GM18861 (cell line): ENCODE measurements around the gene KCNN3.
"Not testable (repeated sequence)": the region's sequence is repeated elsewhere in the genome, so short reads cannot be mapped to it uniquely, and the experiment has no call there.

Experiments
- ATAC-seq: cut with Tn5 transposase; IDR thresholded peaks from one replicate; pipeline ENCODE4 v1.9.1; 2021; ENCODE audit not compliant: unreplicated experiment

KCNN3 gene

DNA sequence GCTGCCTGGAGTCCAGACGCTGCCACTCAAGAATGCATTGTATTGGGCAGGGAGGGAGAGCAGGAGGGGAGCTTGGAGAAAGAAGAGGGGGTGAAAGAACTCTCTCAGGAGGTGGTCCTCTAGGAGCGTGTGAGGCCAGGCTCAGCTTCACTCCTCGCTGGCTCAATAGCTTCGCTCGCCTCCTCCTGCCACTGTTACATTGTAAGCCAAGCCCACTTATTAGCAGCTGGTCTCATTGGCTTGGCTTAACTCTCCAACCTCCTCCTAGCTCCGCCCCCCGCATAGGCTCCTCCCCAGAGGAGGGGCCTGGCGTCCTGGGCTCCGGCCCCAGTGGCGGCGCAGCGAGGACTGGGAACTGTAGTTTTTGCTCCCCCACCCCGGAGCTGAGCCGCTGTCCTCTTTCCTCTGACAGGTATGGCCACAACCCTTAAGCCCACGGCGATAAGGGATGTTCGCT lies at the start of gene KCNN3:
KCNN3 (minus strand) TSS at position 167 of the 457 bp plus-strand sequence. CDS start 317 bp downstream, outside the sequence.
- peak; percentile 70 for ATAC-seq

DNA sequence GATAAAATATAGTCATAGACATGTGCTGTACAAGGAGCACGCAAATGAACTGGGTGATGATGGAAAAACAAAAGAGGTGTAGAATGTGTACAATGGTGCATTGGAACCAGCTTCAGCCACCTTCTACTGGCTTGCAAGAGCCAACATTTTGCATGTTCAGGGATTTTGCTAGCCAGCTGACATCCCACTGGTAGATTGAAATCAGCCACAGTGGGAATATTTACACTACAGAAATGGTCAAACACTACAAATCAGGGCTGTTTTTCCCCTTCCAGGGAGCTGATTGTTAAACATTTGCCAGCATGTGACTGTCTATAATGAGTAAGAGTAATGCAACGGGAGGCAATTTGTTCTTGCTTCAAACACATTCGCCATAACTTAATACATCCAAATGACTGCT lies 43.2 kb upstream of the KCNN3 start:
- ATAC-seq, result no peak

DNA sequence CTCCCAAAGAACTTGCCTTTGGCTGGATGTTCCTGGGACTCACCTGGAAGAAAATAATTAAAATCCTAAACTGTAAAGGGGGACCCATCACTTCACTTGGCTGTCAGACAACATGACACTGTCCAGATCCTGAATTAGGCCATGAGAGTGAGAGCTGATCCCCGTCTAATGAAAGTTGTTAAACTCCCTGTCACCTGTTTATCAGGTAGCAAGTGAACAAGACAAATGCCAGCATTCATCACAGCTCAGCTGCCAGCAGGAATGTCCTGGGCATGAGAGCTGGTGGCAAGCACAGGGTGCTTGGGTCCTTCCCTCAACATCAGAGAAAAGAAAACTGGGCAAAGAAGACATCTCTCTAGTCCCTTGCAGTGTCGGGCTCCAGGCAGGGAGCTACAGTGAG lies 42.7 kb upstream of the KCNN3 start:
- ATAC-seq, result no peak

DNA sequence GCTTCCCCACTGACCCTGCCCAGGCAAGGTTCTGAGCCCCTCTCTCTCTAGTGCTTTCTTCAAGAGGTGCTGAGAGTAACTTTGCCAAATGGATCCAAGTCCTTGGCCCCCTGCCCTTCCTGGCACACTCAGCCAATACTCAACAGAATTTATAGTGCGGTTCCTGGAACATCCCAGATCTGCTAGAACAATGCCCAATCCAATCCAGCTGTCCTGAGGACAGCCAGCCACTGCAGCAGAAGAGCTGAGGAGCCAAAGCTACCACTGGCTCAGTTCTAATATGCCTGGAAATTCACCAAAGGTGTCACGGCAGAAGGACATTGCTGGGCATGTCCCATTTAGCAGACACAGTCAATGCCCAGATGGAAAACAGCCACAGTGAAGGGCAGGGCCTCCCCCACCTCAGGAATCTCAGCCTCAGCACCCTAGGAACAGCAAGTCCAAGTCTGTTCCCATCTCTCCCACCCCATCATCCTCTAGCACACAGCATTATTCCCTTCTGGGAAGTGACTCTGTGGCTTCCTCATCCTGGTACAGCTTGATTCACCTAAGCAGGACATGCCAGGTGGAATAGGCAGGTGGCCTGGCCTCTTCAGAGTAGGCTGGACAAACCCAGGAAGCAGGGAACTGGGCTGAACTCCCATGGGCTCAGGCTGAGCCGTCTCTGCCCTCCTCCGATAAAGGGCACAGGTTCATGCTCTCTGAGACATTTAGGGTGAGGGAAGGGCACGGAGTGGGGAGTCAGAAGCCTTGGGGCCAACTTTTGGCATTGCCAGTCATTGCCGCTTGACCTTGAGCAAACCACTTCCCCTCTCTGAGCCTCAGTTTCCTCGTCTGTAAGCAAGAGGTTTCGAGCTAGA lies 41.8 kb upstream of the KCNN3 start:
- ATAC-seq, result no peak

DNA sequence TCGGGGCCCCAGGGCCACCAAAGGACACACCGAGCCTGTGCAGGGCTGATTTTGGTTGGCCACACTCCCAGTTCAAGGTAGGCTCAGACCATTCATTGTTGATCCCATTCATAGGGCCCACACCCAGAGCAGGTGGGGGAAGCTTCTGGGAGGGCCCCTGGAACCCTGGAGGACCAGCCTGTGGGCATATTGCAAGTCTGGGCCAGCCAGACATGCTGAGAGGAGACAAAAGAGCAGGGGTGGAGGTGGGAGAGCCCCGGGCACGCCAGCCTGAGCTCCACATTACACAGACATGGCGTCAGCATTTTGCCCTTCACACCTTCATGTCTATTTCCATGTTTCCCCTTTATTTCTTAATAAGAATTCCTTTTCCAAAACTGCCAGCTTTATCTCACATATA lies 40.8 kb upstream of the KCNN3 start:
- no peak for ATAC-seq

DNA sequence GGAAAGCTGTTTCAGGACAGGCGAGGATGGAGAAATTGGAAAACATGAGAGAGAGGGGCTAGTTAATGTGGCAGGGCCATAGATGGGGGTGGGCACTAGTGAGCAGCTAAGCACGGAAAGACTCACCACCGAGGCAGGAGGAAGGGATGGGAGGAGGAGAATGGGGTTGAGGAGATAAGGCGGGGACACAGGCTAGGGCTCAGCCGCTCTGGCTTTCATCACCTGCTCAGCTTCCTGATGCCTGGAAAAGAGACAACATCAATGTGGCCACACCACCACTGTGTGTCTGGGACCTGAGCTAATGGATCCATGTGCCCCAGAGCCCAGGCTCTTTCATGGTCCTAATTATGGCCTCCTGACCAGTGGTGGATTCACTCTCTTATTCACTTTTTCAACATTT lies 38.9 kb upstream of the KCNN3 start:
- no peak for ATAC-seq

DNA sequence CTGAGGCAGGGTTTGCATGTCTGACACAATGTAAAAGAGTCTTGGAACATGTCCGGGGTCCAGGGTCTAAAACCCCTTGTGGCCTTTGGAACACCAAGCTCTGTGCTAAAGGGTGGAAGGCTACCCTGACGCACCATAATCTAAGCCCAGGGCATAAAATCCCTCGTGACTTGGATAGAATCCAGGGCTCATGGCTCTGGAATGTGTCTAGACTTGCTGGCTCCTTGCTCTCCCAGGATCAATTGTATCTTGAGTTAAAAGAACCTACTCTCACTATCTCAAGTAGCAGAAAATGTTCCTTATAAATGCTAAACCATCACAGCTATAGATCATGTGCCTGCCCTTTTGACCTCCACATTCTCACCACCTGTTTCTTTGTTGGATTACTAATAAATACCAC lies 38.0 kb upstream of the KCNN3 start:
- not testable (repeated sequence) for ATAC-seq

DNA sequence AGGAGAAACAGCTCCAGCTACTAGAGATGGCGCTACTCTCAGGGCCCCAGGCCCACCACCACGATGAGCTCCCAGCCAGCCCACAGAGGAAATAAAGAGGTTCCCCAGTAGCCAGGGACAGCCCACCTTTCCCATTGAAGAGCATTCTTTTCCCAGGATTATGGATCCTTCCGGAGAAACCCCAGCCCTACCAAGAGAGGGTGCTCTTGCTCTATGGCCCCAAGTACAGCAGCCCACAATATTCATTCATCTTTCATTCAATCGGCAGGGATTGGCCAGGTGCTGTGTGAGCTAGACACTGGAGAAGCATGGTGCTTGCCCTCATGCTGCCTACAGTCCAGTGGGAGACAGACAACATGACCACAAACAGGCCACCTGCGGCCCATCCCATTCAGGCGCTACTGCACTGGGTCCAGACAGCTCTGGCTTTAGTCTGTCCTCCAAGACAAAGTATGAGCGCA lies 36.6 kb upstream of the KCNN3 start:
- no peak for ATAC-seq

DNA sequence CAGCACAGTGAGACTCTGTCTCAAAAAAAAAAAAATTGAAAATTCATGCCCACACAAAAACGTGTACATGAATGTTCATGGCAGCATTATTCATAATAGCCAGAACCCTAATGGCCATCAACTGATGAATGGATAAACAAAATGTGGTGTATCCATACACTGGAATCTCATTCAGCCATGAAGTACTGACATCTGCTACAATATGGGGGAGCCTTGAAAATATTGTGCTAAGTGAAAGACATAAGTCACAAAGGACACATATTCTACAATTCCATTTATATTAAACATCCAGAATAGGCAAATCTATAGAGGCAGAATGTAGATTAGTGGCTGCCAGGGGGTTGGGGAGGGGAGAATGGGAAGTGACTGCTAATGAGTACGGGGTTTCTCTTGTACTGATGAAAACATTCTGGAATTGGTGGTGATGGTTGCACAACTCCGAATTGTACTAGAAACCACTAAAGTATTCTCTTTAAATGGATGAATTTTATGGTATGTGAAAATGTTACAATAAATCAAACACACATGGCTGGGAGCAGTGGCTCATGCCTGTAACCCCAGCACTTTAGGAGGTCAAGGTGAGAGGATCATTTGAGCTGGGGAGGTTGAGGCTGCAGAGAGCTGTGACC lies 33.0 kb upstream of the KCNN3 start:
- no peak for ATAC-seq

DNA sequence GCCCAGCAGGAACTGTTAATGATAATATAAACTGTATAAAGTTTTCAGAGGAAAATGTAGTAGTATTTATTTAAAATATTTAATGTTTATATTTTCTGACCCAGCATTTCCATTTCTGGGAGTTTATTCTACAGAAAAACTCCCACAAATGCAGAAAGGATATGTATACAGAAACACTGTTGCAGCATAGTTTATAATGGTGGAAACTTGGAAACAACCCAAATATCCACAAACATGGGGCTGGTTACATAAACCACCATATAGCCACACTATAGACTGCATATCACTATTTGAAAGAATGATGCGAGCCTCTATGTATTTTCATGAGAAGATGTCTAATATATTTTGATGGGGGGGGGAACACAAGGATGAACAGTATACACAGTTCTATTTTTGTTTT lies 31.5 kb upstream of the KCNN3 start:
- ATAC-seq, result no peak

DNA sequence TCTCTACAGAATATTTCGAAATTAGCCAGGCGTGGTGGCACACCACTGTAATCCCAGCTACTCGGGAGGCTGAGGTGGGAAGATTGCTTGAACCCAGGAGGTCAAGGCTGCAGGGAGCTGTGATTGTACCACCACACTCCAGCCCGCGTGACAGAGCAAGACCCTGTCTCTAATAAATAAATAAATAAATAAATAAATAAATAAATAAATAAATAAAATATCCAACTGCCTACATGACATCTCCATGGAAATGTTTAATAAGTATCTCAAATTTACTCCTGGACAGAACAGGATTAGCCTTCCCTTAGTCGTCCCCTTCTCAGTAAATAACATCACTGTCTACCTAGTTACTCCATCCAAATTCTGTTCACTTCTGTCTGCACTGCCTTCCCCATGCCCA lies 29.0 kb upstream of the KCNN3 start:
- ATAC-seq, result no peak

DNA sequence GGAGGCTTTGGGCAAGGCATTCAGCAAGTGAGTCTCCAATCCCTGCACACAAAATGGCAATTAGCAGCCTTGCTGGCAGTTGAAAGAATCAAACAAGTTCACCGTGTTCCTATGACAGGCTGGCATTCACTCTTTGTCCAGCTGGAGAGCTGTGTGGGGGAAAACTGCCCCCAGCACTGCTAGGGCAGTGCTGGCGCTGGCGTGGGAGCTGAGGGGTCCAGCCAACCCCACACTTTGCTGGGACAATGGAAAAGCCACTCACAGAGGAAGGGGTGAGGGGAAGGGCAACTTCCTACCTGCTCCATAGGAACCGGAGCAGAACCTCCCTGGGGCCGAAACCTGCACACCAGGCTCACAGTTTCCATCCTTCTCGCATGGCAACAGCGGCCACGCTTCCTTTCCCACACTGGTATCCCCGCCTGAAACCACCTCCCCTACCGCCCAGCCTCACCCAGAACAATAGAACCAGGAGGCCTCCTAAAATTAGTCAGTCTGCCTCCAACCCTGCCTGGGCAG lies 26.7 kb upstream of the KCNN3 start:
- ATAC-seq, result no peak

DNA sequence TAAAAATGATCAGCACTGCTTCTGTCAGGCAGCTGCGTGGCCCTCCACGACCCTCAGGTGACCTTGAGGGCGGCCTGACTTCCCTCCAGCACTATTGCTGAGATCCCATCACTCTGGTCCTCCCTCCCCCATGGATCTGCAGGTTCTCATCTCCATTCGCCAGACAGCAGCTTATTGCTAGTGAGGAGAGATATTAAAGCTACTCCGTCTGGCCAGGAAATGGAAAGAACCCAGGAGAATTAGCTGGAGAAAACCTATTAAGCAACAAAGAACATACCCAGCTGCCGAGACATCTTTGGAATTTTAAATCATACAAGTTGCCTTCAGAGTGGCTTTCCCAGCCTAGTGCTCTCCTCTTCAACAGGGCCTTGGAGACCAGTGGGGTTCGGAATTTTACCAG lies 25.7 kb upstream of the KCNN3 start:
- ATAC-seq, result no peak

DNA sequence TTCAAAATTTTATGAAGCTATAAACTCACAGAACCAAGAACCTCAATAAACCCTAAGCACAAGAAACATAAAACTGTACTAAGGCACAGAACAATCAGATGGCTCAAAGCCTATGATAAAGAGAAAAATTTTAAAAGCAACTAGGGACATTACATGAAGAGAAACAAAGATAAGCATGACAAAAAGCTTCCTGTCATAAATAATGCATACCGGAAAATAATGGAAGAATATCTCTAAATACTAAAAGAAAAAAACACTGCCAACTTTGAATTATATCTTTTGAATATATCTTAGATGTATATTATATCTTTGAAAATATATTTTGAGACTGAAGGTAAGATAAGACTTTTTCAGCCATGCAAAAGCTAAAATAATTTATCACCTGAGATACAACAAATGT lies 21.4 kb upstream of the KCNN3 start:
- ATAC-seq, result no peak

DNA sequence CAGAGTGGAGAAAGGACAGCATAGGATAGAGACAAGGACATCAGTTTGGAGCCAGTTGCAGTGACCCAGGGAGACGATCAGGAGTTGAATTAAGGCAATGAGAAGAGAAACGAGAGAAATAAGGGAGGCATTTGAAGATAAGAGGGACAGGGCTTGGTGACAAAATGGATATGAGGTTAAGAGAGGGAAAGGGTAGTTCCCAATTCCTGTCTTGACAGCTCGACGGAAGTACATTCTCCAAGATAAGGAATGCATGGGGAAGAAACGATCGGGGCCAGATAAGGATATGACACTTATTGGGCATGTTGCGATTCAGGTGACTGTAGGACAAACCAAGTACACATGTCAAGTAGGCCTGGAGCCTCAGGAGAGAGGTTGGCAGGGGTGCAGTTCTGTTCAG lies 18.7 kb upstream of the KCNN3 start:
- no peak for ATAC-seq

DNA sequence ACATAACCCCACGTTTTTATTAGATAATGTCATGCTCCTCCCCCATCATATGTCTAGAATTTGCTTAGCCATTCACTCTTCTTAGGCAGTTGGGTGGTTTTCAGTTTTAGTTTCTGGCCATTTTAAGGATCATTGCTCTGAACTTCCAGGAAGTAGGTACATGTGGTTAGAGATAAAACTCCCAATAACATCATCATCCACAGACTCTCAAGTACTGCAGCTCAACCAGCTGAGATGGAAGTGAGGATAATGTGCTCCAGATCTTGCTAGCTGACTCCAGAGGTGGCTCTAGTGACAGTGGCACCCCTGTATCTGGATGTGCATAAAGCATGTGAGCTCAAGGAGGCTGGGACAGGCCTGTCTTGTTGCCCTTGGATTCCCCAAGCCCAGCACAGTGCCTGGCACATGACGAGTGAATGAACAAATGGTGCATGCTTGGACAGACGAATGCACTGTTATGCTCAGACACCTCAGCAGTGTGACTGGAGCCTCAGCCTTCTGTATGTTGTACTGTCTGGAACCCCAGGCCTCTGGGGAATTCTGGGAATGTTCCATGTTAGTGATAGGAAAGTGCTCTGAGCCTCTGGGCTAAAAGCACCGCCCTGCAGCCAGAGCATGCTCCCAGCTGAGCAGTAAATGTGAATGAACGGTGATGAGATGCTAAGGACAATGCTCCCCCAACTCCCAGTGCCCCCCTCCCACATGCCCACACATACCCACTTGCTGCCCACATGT lies 16.4 kb upstream of the KCNN3 start:
- ATAC-seq, result no peak

DNA sequence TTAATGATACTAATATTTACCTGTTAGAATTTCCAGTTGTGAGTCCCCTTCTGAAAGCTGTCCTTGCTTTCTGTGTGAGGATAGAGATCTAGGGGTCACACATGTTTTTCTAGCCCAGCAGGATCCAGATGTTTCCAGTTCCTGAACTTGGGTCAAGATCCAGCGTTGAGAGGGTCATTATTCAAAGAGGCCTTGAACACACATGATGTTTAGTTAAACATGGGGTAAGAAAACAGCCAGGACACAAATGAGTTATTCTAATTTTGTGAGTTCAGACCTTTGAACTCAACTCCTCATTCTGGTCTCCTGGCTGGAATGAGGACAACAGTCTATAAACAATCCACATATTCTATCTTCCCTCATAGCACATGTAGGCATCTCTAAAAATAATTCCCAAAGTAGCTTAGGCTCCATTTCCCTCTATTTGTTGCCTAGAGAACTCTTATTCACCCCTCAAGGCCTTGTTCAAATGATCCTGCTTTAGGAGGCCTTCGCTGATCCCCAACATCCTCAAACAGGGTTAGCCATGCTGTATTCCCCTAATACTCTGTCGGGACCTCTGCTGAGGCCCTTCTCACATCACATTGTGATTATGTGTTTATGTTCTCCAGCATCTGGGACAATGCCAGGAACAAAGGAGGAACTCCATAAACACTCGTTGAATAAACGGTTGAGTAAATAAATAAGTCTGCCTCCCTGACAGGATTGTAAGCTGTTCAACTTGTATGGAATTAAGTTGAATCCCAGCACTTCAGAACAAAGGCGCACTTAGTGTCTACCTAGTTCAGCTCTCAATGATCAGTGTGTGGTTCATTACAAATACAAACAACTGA lies 15.0 kb upstream of the KCNN3 start:
- ATAC-seq, result no peak

DNA sequence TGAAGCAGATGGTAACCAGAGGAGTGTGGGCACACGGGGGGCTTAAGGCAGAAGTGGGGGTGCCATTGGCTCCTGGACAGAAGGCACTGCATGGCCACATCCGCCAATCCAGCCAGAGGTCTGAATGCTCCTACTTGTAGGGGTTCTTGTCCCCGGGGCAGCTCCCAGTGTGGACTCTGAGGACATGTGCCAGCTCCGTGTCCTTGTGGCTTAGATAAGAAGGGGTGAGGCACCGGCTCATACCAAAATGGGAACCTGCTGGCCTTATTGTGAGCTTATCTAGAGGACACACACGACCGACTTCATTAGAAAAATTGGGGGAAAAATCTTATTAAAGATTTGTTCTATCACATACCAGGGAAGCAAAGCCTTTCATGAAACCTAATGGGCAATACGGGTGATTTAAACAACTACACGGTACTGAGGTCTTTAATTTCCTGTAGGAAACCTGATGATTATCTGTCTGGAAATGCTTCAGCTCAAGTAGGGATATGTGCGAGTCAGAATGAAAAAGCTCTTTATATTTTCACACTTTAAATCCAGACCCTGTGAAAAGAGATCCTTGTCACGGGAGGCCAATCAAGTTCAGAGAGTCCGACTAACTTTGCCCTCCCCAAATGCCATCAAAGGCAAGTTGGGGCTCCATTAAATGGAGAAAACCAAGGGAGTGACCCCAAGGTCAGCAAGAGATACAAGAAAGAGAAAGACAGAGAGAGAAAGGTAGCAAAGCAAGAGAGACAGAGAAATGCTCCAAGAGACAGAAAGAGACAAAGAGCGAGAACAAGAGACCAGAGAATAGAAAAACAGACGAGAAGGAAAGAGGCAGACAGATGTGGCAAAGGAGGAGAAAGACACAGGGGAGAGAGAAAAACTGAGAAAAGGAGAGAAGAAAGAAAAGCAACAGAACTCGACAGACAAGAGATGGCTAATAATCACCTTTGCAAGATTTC lies 14.1 kb upstream of the KCNN3 start:
- ATAC-seq, result no peak

DNA sequence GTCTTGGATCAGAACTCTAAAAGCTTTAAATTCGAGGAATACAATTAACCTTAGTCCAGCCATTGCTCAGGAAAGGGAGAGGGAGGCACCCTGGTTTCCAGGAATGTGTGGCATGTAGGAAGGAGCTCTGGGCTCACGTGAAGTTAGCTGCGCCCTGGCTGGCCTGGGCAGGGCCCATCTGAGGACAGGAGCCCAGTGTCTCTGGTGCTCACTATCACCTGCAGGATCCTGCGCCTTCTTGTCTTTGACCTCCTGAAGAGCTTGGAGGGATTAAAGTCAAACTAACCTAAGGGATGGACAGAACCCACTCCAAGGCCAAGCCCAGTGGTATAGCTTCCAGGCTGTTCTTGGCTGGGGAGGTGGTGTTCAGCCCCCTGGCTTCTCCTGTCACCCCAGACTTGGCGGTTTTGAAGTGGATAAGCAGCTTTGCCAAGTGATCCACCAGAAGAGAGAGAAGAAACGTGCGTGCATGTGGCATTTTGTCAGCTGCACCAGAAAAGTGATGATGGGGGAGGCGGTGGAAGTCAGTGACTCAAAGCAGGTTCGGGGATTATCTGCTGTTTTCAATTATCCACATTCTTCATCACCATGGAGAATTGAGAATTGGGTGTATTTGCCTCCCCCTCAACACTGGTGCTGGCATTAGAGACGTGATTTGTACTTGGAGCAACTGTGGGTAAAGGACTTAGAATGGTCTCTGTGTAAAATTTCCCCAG lies 11.9 kb upstream of the KCNN3 start:
- ATAC-seq, result no peak
